Measurements from ENCODE around the gene HTR7.
"Not testable (repeated sequence)": the region's sequence is repeated elsewhere in the genome, so short reads cannot be mapped to it uniquely, and the experiment has no call there.

HTR7 gene

DNA sequence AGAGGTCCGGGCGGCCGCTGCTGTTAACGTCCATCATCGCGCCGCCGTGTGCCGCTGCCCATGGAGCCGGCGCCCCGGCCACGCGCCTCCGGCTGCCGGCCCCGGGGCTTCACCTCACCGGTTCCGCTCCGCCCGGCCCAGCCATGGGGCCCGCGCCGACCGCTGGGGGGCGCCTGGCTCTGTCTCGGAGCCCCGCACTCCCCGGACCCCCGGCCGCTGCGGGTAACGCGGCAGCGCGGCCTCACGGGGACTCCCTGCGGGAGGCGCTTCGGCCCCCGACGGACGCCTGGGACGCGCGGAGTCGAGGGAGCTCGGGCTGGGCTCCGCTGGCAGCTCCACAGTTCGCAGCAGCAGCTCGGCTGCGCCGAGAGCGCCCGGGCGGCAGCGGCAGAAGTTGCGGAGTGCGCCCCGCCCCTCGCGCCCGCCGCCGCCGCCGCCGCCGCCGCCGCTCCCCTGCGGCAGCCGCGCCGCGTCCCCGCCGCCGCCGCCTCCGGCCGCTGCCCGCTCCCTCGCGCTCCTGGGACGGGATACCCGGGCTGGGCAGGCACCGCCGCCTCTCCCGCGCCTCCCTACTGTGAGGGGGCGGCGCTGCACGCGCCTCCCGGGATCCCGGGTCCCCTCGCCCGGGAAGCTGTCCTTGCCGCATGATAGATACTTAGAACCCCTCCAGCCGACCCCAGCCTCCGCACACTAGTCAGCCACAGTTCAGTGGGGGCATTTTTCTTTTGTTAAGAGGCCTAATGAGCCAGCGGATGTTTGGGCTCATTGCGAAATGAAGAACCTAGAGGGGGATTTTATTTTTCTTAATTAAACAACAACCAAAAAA lies at the start of gene HTR7:
TSS of gene HTR7 (minus strand) at position 405 of the 826 bp plus-strand sequence. CDS start at position 37, 368 bp downstream.
- peak; percentile 42 for DNase-seq (ENCODE audit: low spot score)

DNA sequence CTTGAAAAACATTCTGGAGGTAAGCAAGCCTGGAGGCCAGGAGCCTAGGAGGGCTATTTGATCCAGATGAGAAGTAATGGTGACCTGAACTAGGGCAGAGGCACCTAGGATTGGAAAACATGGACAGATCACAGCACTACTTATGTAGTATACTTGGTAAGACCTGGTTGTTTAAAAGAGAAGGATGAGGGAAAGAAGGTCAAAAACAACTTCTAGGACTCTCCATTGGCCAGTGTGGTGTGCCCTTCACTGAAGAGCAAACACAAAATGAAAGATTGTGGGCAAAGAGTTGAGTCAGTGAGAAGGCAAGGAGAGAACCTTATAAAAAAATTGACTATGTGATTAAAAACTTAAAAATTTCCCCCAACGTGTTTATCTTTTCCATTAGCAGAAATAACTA lies 48.8 kb upstream of the HTR7 start:
- peak; percentile 21 for DNase-seq (ENCODE audit: low spot score)

GRCh38 chr10:90905925-90906324 lies 48.1 kb upstream of the HTR7 start:
- DNase-seq (ENCODE audit: low spot score) = peak; percentile 66

GRCh38 chr10:90896916-90897315 lies 39.1 kb upstream of the HTR7 start:
- DNase-seq (ENCODE audit: low spot score) = not testable (repeated sequence)

DNA sequence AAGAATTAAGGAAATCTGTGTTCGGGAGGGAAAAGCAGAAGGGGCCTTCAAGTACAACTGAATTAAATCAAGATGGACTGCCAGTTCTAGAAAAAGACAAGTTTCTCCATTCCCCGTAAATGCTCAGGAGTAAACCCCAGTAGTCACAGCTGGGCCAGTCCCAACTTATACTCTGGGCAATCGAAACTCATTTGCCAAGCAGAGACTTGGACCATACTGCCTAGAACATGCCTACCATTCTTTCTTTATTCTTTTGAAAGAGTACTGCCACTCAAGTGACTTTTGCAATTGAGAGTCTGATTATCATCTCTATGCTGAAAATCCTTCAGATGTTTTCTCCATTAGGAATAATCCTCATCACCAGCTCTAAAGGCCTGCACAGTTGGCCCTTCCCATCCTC lies 35.4 kb upstream of the HTR7 start:
- DNase-seq (ENCODE audit: low spot score) = no peak

GRCh38 chr10:90890347-90890746 lies 32.5 kb upstream of the HTR7 start:
- no peak for DNase-seq (ENCODE audit: low spot score)

- no peak for DNase-seq (ENCODE audit: low spot score)
Observed at GRCh38 chr10:90889636-90890035, 31.8 kb upstream of the HTR7 start.

DNA sequence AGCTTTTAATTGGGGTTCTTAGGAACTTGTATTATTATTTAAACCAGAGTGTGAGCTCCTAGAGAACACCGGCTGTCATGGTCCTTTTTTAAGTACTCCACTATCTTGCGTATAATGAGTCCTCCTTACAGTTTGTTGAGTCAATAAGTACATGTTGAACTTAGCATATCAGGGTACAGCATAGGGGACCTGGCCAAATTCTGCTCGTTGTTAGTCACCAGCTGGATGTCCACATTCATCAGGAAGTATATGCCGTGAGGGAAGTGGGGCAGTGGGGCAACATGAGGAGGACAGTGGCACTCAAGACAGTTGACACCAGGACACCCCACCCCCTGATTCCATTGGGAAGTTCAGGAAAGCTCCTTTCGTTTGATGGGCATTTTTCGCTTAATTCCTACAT lies 30.5 kb upstream of the HTR7 start:
- DNase-seq (ENCODE audit: low spot score) = no peak

DNA sequence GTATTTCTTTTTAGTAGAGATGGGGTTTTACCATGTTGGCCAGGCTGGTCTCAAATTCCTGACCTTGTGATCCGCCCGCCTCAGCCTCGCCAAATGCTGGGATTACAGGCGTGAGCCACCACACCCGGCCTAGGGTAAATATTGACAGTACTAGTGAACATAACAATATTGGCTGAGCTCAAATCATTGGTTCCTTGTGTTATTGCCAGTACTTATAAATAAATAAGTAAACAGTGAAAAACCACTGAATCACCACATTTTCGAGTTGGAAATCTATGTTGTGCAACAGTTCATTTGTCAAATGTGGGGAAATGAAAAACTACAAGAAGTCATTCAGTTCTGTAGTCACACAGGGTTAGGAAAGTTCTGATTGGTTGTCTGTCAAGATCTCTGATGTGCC lies 29.7 kb upstream of the HTR7 start:
- DNase-seq (ENCODE audit: low spot score) = no peak

DNA sequence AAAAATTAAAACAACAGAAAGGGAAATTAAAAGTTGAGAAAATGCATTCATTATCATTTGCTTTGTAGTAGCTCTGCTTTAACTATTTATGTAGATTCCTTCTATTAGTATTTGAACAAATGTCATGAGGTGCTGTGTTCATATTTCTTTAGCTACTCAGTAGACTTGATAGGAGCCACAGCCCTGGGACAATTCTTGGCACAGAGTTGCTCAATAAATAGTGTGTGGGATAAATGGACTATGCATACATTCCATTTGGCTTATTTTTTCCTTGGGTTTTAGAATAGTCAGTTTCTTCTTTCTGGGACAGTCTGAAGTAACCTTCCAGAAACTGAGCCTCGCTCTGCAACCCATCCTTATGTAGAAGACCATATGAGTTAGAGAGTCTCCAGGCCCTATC lies 27.3 kb upstream of the HTR7 start:
- no peak for DNase-seq (ENCODE audit: low spot score)

GRCh38 chr10:90884431-90884830 lies 26.6 kb upstream of the HTR7 start:
- DNase-seq (ENCODE audit: low spot score) = no peak

GRCh38 chr10:90880059-90880719 lies 22.4 kb upstream of the HTR7 start:
- DNase-seq (ENCODE audit: low spot score) = not testable (repeated sequence)

DNA sequence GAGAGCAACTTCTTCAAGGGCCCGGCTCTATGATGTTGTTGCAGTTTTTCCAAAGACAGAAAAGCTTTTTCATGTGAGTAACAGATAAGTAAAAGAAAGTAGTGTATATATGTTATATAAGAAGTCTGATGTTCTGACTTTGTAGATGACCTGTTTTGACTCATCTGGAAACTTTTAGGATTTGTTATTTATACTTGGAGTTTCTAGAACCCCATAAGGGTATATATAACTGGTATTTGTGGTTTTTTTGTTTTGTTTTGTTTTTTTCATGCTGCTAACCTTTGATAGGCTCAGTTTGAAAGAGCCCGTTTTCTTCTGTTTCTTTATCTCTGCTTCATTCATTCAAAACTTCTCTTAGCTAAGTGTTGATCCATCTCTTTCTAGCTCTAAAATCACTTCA lies 21.2 kb upstream of the HTR7 start:
- DNase-seq (ENCODE audit: low spot score) = no peak

DNA sequence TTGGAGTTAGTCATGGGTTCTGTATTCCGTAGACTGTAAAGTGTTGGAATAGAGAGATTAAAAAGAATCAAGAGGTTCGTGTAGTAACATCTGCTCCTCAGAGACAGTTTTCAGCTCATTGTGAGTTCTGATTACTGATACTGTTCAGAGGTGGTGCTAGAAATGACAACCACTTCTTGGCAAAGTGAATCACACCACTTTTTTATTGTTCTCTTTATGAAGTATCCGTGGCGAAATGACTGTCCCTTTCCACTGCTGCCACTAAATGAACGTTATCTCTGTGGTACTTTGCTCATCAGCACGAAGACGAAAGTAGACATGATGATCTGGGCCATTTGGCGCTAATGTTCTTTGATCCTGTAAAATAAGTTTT lies 14.8 kb upstream of the HTR7 start:
- peak; percentile 82 for DNase-seq (ENCODE audit: low spot score)

DNA sequence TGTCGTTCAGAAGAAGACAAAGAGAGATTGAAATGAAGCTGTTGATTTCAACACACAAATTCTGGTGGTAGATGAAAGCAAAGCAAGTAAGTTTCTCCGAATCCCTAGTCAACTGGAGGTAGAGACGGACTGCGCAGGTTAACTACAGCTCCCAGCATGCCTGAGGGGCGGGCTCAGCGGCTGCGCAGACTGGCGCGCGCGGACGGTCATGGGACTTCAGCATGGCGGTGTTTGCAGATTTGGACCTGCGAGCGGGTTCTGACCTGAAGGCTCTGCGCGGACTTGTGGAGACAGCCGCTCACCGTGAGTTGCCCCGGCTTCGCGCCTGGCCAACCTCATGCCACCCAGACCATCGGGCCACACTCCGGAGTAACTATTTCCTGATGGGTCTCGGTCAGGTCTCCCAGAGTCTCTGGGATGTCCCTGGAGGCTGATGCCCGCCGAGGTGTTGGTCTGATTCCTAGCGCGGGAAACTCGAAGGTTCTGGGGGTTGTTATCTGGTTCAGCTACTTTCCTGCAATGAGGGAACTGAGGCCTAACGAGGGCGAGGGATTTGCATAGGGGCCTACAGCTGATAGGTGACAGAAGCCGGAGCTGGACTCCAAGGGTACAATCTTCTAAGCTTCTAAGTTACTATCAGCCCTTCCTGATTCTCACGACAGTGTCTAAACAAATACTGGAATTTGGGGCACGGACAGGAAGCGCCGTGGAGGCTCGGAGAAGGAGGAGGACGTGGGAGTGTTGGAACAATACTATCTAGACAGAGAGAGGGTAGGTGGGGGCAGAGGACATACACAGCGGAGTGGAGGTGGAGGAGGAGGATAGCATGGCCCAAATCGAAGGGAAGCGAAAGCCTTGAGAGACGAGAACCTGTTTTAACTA lies 14.2 kb upstream of the HTR7 start, which contains the start of gene RPP30:
TSS of gene RPP30 (plus strand) at position 209 of the 882 bp plus-strand sequence. CDS start at position 222, 13 bp downstream.
- peak; percentile 86 for DNase-seq (ENCODE audit: low spot score)

GRCh38 chr10:90871279-90871765 lies 13.5 kb upstream of the HTR7 start:
- DNase-seq (ENCODE audit: low spot score) = peak; percentile 72

- DNase-seq (ENCODE audit: low spot score) = no peak
Observed at GRCh38 chr10:90866050-90866598, 8.3 kb upstream of the HTR7 start.

- DNase-seq (ENCODE audit: low spot score) = no peak
Observed at GRCh38 chr10:90865401-90865800, 7.6 kb upstream of the HTR7 start.

- no peak for DNase-seq (ENCODE audit: low spot score)
Observed at GRCh38 chr10:90862908-90863514, 5.2 kb upstream of the HTR7 start.

- no peak for DNase-seq (ENCODE audit: low spot score)
Observed at GRCh38 chr10:90860790-90861189, 3.0 kb upstream of the HTR7 start.

GRCh38 chr10:90859321-90859751 lies 1.5 kb upstream of the HTR7 start:
- no peak for DNase-seq (ENCODE audit: low spot score)

All from activated CD4-positive, alpha-beta T cell treated with anti-CD3 and anti-CD28 coated beads, Interleukin-2, Interleukin-4, amounts not matched to agents 100 ng/mL and 50 ng/mL, durations not matched to agents 16 hours and 8 hours (primary cell).